ENCODE measurements around the gene MAB21L4. TPM values are rescaled to one million over a fixed set of nuclear protein-coding genes. Genes with fewer than 3 reads are reported as not detected.

MAB21L4 gene
- total RNA-seq, 4 donors from 2014 or later: not detected

DNA sequence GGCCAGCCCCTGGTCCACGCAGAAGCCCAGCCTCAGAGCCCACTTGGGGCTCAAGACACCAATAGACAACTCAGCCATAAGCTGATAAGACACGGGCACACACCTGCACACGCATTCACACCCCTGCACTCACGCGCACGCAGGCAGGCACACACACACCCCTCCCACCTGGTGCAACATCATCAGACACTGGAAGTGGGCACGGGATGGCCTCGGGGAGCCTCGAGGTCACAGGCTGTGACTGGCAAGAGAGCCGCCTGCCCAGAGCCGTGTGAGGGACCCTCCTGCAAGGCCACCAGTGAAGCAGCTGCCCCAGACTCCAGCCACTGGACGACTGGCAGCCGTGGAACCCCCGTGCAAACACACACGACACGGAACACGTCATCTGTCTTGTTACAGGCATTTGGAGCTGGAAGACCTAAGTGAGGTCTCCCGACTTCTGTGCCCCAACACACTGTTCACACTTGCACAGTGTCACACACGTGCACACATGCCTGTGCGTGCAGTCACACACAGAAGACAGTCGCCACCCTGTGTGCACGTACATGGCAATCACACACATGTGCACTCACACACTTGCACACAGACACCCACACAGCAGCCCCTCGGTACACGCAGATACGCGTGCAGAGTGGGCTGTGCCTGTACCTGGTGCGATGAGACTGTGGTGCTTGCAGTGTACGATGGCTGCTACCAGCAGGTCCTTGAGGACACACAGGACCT lies 959 bp downstream of the MAB21L4 start:
- ATAC-seq (ENCODE audit: low FRiP score): no peak

DNA sequence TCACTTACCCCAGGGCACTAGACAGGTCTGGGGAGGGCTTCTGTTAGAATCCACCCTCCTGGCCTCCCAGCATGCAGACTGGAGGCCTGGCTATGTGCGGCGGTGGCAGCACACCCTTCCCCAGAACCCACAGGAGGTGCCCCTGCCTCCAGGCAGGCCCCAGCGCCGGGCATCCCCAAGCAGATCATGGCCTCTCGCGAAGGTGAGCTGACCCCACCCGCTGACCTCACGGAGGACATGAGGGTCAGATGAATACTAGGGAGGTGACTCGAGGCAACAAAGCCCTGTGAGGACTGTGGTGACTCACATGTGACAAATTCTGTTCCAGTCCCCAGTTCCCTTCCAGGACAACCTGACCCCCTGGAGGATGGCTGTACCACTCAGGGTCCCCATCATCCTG lies 1.9 kb downstream of the MAB21L4 start:
- TF ChIP-seq, protein P1, sequence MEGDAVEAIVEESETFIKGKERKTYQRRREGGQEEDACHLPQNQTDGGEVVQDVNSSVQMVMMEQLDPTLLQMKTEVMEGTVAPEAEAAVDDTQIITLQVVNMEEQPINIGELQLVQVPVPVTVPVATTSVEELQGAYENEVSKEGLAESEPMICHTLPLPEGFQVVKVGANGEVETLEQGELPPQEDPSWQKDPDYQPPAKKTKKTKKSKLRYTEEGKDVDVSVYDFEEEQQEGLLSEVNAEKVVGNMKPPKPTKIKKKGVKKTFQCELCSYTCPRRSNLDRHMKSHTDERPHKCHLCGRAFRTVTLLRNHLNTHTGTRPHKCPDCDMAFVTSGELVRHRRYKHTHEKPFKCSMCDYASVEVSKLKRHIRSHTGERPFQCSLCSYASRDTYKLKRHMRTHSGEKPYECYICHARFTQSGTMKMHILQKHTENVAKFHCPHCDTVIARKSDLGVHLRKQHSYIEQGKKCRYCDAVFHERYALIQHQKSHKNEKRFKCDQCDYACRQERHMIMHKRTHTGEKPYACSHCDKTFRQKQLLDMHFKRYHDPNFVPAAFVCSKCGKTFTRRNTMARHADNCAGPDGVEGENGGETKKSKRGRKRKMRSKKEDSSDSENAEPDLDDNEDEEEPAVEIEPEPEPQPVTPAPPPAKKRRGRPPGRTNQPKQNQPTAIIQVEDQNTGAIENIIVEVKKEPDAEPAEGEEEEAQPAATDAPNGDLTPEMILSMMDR (IDR thresholded peaks at IDR 0.05): no peak

More for the DNA sequence above, 959 bp downstream of the MAB21L4 start:
- no peak for DNase-seq (ENCODE audit: low spot score)
- TF ChIP-seq, protein P1 (IDR thresholded peaks at IDR 0.05): no peak

DNA sequence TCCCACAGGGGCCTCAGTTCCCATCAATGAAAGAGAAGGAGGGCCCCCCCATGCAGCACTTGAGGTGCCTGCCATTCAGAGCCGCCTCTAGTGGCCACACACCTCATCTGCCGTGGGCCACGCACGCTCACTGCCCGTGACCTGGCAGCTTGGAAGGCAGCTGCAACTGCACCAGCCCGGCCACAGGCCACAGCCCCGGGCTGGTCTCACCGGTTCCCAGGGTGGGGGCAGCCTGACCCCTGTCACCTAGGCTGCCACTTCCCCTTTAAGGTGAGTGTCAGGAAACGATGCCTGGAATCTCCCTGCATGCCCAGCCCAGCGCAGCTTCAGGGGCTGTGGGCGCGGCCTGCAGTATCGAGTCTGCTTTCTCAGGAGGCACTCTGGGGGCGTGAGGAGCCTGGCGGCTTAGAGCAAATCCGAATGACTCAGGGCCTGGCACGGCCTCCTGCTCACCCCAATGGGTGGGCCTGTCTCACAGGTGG lies 2.6 kb downstream of the MAB21L4 start:
- TF ChIP-seq, protein P1 (IDR thresholded peaks at IDR 0.05): no peak
- DNase-seq (ENCODE audit: low spot score) (no peak), ATAC-seq (ENCODE audit: low FRiP score) (peak; percentile 49)

More for the DNA sequence above, 1.9 kb downstream of the MAB21L4 start:
- DNase-seq (ENCODE audit: low spot score): no peak
- ATAC-seq (ENCODE audit: low FRiP score): no peak

DNA sequence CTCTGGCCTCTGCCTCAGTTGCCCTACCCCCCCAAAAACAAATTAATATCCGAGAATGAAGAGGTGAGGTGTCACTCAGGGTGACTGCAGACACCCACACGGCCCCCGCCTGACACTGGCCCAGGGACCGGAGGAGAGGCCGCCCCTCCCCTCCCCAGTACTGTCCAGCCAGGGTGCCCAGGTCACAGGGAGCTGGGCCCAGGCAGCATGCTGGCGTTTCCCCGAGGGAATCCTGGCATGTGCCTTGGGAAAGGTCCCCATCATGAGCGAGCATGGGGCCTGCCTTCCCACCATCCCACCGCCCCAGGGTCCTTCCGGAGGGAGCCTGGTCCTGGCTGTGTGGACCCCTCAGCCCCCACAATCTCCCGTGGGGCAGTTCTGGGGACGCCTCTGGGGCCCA lies 3.0 kb downstream of the MAB21L4 start:
- TF ChIP-seq, protein P1 (IDR thresholded peaks at IDR 0.05): no peak
- ATAC-seq (ENCODE audit: low FRiP score) (peak; percentile 7), DNase-seq (ENCODE audit: low spot score) (no peak)

DNA sequence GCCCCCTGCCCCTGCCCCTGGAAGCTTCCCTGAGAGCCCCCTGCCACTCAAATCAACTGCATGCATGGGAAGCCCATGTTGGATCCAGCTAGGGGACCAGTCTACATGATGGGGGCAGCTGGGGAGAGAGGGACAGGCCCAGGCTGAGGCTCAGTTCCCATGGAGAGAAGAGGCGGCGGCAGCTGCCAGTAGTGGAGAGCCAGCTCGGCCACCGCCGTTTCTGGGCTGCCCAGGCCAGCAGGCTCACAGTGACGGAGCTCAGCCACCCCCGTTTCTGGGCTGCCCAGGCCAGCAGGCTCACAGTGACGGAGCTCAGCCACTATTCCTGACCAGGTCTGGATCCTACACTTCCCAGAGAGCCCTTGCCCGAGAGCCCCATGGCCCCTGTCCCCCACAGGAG lies 3.6 kb downstream of the MAB21L4 start:
- no peak for DNase-seq (ENCODE audit: low spot score)
- no peak for ATAC-seq (ENCODE audit: low FRiP score)
- TF ChIP-seq, protein P1 (IDR thresholded peaks at IDR 0.05): no peak

DNA sequence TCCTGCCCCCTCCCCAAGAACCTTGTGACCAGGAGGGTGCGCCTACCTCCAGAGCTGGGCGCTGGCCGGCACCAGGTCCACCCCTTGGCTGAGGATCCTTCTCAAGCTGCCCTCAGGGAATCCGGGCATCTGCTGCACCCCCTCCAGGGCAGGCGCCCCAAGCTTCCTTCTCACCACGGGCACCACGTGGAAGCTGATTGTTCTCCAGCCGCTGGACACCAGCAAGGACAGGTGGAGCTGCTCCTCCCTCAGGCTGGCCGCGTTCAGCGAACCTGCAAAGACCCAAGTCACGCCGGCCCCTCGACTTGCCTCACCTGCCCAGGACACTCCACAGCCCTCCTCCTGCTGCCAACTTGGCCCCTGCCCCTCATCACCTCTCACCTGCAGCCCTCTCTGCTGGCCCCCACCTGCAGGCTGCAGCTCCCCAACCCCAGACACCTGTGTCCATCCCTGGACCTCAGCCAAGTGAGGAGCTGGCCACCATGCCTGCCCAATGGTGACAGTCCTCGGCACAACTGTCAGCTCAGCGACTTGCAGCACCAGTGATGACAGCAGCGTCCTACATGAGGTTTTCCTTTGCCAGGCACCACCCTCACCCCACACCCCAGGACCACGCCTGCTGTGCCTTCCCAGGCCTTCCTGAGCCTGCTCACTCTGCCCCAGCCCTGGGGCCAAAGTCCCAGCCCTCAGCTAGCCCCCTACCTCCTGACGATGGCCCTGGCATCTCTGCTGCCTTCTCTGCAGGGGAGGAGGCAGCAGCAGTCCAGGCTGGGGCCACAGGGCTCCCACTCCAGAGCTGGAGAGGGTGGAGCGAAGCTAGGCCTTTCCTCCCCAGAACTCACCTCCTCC lies 4.2 kb downstream of the MAB21L4 start:
- ATAC-seq (ENCODE audit: low FRiP score): no peak
- TF ChIP-seq, protein P1 (IDR thresholded peaks at IDR 0.05): no peak
- DNase-seq (ENCODE audit: low spot score): no peak

Data from omental fat pad (tissue), 4 donors.